K562 (cell line): Measurements from ENCODE around the gene DUSP28. TPM values are rescaled to one million over a fixed set of nuclear protein-coding genes. Genes with fewer than 3 reads are reported as not detected.

ENCODE experiments used
- ARID1B ChIP-seq: fragments of 450-650 bp; IDR thresholded peaks from 2 replicates; pipeline ENCODE4 v1.6.1; 2016; ENCODE audit warnings: antibody characterized with exemption, mild to moderate bottlenecking, inconsistent platforms
- CBX5 ChIP-seq: IDR thresholded peaks from 2 replicates; pipeline ENCODE4 v1.6.1; 2014; ENCODE audit warnings: low read depth, borderline replicate concordance
- CEBPG ChIP-seq, 3 experiments: fragments of 200-800 bp in 1 of 3; sonication (Bioruptor generic) in 1 of 3; sonication (generic) in 1 of 3; formaldehyde crosslinking in 1 of 3; IDR thresholded peaks in 2 of 3; conservative IDR thresholded peaks in 1 of 3; 2 replicates each; pipeline versions ENCODE4 v1.6.1 to v1.8.0; 2016 to 2022; ENCODE audit warnings: missing compliant biosample characterization in 2 of 3, missing genetic modification characterization in 2 of 3, mild to moderate bottlenecking in 1 of 3, missing genetic modification reagents in 1 of 3
- CGGBP1 ChIP-seq: fragments of 250-450 bp; sonication (Bioruptor Pico); IDR thresholded peaks from 2 replicates; pipeline ENCODE4 v1.9.0; 2021; ENCODE audit warnings: mild to moderate bottlenecking
- DIDO1 ChIP-seq: fragments of 450-650 bp; IDR thresholded peaks from 2 replicates; pipeline ENCODE4 v1.6.1; 2016; ENCODE audit warnings: low read depth, missing biosample characterization, missing genetic modification characterization
- DMBX1 ChIP-seq: fragments of 250-450 bp; sonication (Bioruptor Pico); IDR thresholded peaks from 2 replicates; pipeline ENCODE4 v1.8.0; 2022; ENCODE audit warnings: inconsistent platforms, mild to moderate bottlenecking, moderate library complexity, borderline replicate concordance
- ELF4 ChIP-seq: fragments of 450-650 bp; formaldehyde crosslinking; IDR thresholded peaks from 2 replicates; pipeline ENCODE4 v1.4.0; 2022; ENCODE audit warnings: missing genetic modification characterization
- ERF ChIP-seq: fragments of 450-650 bp; formaldehyde crosslinking; IDR thresholded peaks from 2 replicates; pipeline ENCODE4 v1.4.0; 2020; ENCODE audit warnings: mild to moderate bottlenecking, mixed read lengths
- ESRRA ChIP-seq: fragments of 450-650 bp; IDR thresholded peaks from 2 replicates; pipeline ENCODE4 v1.6.1; 2014; ENCODE audit warnings: low read depth, mild to moderate bottlenecking, moderate library complexity, borderline replicate concordance
- FUS ChIP-seq: fragments of 200-400 bp; formaldehyde crosslinking; optimal IDR thresholded peaks from 2 replicates; pipeline ENCODE3; 2017; ENCODE audit warnings: low read depth, low read length
- GABPA ChIP-seq: fragments of 200-800 bp; sonication (Bioruptor generic); conservative IDR thresholded peaks from 2 replicates; pipeline ENCODE4 v1.6.1; 2016; ENCODE audit warnings: low read depth, missing genetic modification characterization, missing compliant biosample characterization
- GATA2 ChIP-seq: sonication (generic); formaldehyde crosslinking; IDR thresholded peaks from 2 replicates; pipeline ENCODE4 v1.4.0; 2020; ENCODE audit warnings: mild to moderate bottlenecking, missing genetic modification reagents
- HCFC1 ChIP-seq: IDR thresholded peaks from 2 replicates; pipeline ENCODE4 v1.6.1; 2012; ENCODE audit warnings: low read depth, low read length, improper control_type of control experiment
- MTA3 ChIP-seq: fragments of 450-650 bp; formaldehyde crosslinking; IDR thresholded peaks from 2 replicates; pipeline ENCODE4 v1.6.1; 2017; ENCODE audit warnings: mild to moderate bottlenecking, borderline replicate concordance
- NEUROD1 ChIP-seq: fragments of 150-350 bp; IDR thresholded peaks from 2 replicates; pipeline ENCODE4 v1.6.1; 2014; ENCODE audit warnings: borderline replicate concordance, low read length, low read depth; ENCODE audit not compliant: partially characterized antibody
- NR4A1 ChIP-seq, 2 experiments: fragments of 250-450 bp in 1 of 2; fragments of 450-650 bp in 1 of 2; sonication (Bioruptor Pico) in 1 of 2; IDR thresholded peaks; 2 replicates each; pipeline versions ENCODE4 v1.4.0 to v1.6.1; 2016 to 2020; ENCODE audit warnings: mild to moderate bottlenecking in 2 of 2, missing compliant biosample characterization in 1 of 2, missing genetic modification characterization in 1 of 2, moderate library complexity in 1 of 2
- POLR2G ChIP-seq: fragments of 200-400 bp; formaldehyde crosslinking; IDR thresholded peaks from 2 replicates; pipeline ENCODE4 v1.6.1; 2017; ENCODE audit warnings: low read depth, mild to moderate bottlenecking, antibody characterized with exemption, low read length, moderate library complexity
- THAP7 ChIP-seq: fragments of 250-450 bp; sonication (Bioruptor Pico); IDR thresholded peaks from 2 replicates; pipeline ENCODE4 v1.5.0; 2021
- TSC22D4 ChIP-seq: fragments of 450-650 bp; IDR thresholded peaks from 2 replicates; pipeline ENCODE4 v1.6.1; 2016; ENCODE audit warnings: missing genetic modification characterization, missing biosample characterization, control low read depth
- YBX1 ChIP-seq: fragments of 450-650 bp; IDR thresholded peaks from 2 replicates; pipeline ENCODE4 v1.7.1; 2016; ENCODE audit warnings: mild to moderate bottlenecking
- ZFP36 ChIP-seq: fragments of 150-350 bp; IDR thresholded peaks from 2 replicates; pipeline ENCODE4 v1.6.1; 2018; ENCODE audit warnings: low read length, low read depth; ENCODE audit not compliant: partially characterized antibody
- ZNF23 ChIP-seq: fragments of 250-450 bp; sonication (Bioruptor Pico); IDR thresholded peaks from 2 replicates; pipeline ENCODE4 v1.4.0; 2020; ENCODE audit warnings: mild to moderate bottlenecking
- ZNF280A ChIP-seq: fragments of 450-650 bp; IDR thresholded peaks from 2 replicates; pipeline ENCODE4 v1.6.1; 2018; ENCODE audit warnings: mild to moderate bottlenecking, low read depth; ENCODE audit not compliant: partially characterized antibody
- ZNF41 ChIP-seq: fragments of 250-450 bp; sonication (Bioruptor Pico); conservative IDR thresholded peaks from 2 replicates; pipeline ENCODE4 v1.4.0; 2020; ENCODE audit warnings: mild to moderate bottlenecking
- ZNF586 ChIP-seq: fragments of 450-650 bp; formaldehyde crosslinking; conservative IDR thresholded peaks from 2 replicates; pipeline ENCODE4 v1.4.0; 2020; ENCODE audit warnings: mild to moderate bottlenecking, moderate library complexity
- ZSCAN32 ChIP-seq: fragments of 450-650 bp; formaldehyde crosslinking; IDR thresholded peaks from 2 replicates; pipeline ENCODE4 v1.4.0; 2020; ENCODE audit warnings: mild to moderate bottlenecking, moderate library complexity
- polyA plus RNA-seq, 8 experiments: library from polyadenylated mRNA; depleted of rRNA in 4 of 8; stranded (reverse) in 5 of 8; unstranded in 3 of 8; fragments of >200 nt; fragmentation: Nextera tagmentation in 2 of 8; fragmentation: Illumina TruSeq in 1 of 8; extraction: Ambion mirVana in 2 of 8; extraction: Trizol in 1 of 8; gene quantifications; 2 replicates each; pipeline versions ENCODE4 v1.2.1 to v1.2.3, GENCODE V29; 2011 to 2014; ENCODE audit warnings: inconsistent platforms in 1 of 8, missing spikeins in 1 of 8
- total RNA-seq, 7 experiments: library from RNA; depleted of rRNA in 6 of 7; stranded (reverse); fragments of >200 nt in 6 of 7; fragmentation: Illumina TruSeq in 2 of 7; extraction: Trizol in 2 of 7; gene quantifications; 2 replicates each; pipeline versions ENCODE4 v1.2.1 to v1.2.3, GENCODE V29; 2011 to 2021; ENCODE audit warnings: low replicate concordance in 1 of 7

The DUSP28 gene
- total and polyA plus RNA-seq, 9 of the 15 experiments (the other 6 are each of a cell fraction or from before 2014, with no cell fraction given), result 2.8 to 8.1 (median 4.2) TPM

GRCh38 chr2:240604291-240604938 is 44.3 kb downstream of the DUSP28 start (continued):
- TF ChIP-seq CGGBP1 (CRISPR knock-in tag) (no peak), POLR2G (peak; percentile 6; the same call in 1 of the 2 replicates), ERF (CRISPR knock-in tag) (no peak), ZNF23 (CRISPR knock-in tag) (no peak), ZNF586 (no peak), GABPA (tag) (peak; percentile 74), ZFP36 (no peak), FUS (no peak), DIDO1 (tag) (no peak), CBX5 (no peak), GATA2 (CRISPR knock-in tag) (no peak), ZSCAN32 (CRISPR knock-in tag) (no peak), THAP7 (CRISPR knock-in tag) (no peak), YBX1 (no peak), DMBX1 (CRISPR knock-in tag) (no peak), NEUROD1 (peak; percentile 20), HCFC1 (0 out of 2 replicates have a peak, but pooled peaks have one; percentile 34), MTA3 (no peak), ARID1B (peak; percentile 48), ELF4 (CRISPR knock-in tag) (0 out of 2 replicates have a peak, but pooled peaks have one; percentile 17), ZNF41 (CRISPR knock-in tag) (no peak), TSC22D4 (no peak), ZNF280A (no peak), NR4A1 (CRISPR knock-in tag; IDR thresholded peaks at IDR 0.05) (no peak), NR4A1 (tag; IDR thresholded peaks at IDR 0.05) (no peak), CEBPG (CRISPR knock-in tag; IDR thresholded peaks at IDR 0.05) (no peak), CEBPG (tag; conservative IDR thresholded peaks at IDR 0.05 in 1 of 2, IDR thresholded peaks at IDR 0.05 in 1 of 2) (no peak), ESRRA (0 out of 2 replicates have a peak, but pooled peaks have one; percentile 21)
